Measurements from ENCODE around the gene CD180. TPM values are rescaled to one million over a fixed set of nuclear protein-coding genes. Genes with fewer than 3 reads are reported as not detected.

Gene CD180
- total and polyA plus RNA-seq, 9 of the 15 experiments (the other 6 are each of a cell fraction or from before 2014, with no cell fraction given): 0.01 to 0.07 TPM; not detected in 7

- Histone ChIP-seq H3K79me2 (ENCODE audit: control insufficient read depth, insufficient read depth, low read length) (no peaks in the 10 kb centered on the region), H3K9me1 (ENCODE audit: control insufficient read depth, insufficient read depth, low read length) (no peaks in the 10 kb centered on the region), H2AFZ (ENCODE audit: low read depth, low read length) (no peak overlapping the region), H4K20me1 (replicated peaks; ENCODE audit: control insufficient read depth, insufficient read depth, low read length) (no peaks in the 10 kb centered on the region; the same call in 1 of the 2 replicates), H3K27me3 (ENCODE audit: control insufficient read depth in 2 of 2, insufficient read depth in 2 of 2, low read length in 2 of 2) (peaks cover 9 to 11% of the 10 kb centered on the region in 2 experiments; a peak in 3 of 5 replicates), H3K27ac (ENCODE audit: extremely low read depth, low read depth, low read length) (no peak overlapping the region), H3K9ac (ENCODE audit: insufficient read depth in 1 of 2, low read depth in 2 of 2, low read length in 2 of 2) (no peak overlapping the region), H3K36me3 (ENCODE audit: control insufficient read depth, insufficient read depth, low read length) (no peaks in the 10 kb centered on the region), H3K4me3 (no peak overlapping the region), H3K4me1 (replicated peaks in 1 of 2; ENCODE audit: control insufficient read depth in 2 of 2, insufficient read depth in 2 of 2, low read length in 2 of 2) (no peaks in the 10 kb centered on the region), H3K4me2 (ENCODE audit: insufficient read depth, low read length) (no peak overlapping the region), H3K9me3 (replicated peaks; ENCODE audit: control insufficient read depth, insufficient read depth, low read depth, low read length) (no peaks in the 10 kb centered on the region)
- in situ Hi-C loops (cut with MboI) (no loop called here), intact Hi-C loops (cut with micrococcal nuclease) (no loop called here)
- DNase-seq (ENCODE audit: extremely low read depth in 1 of 4, low spot score in 3 of 4) (no peak), ATAC-seq (no peak), FAIRE-seq (no peak)
- BruUV-seq (replicated peaks): no TSS peak
- TF ChIP-seq CHD2 (IDR thresholded peaks at IDR 0.05; ENCODE audit: low read depth, low read length): no peak
- TF ChIP-seq, protein P1, sequence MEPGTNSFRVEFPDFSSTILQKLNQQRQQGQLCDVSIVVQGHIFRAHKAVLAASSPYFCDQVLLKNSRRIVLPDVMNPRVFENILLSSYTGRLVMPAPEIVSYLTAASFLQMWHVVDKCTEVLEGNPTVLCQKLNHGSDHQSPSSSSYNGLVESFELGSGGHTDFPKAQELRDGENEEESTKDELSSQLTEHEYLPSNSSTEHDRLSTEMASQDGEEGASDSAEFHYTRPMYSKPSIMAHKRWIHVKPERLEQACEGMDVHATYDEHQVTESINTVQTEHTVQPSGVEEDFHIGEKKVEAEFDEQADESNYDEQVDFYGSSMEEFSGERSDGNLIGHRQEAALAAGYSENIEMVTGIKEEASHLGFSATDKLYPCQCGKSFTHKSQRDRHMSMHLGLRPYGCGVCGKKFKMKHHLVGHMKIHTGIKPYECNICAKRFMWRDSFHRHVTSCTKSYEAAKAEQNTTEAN (CRISPR knock-in tag; IDR thresholded peaks at IDR 0.05): no peak
- no peak for TF ChIP-seq FOXK1 (CRISPR knock-in tag; IDR thresholded peaks at IDR 0.05; ENCODE audit: borderline replicate concordance)
- TF ChIP-seq MCM5 (IDR thresholded peaks at IDR 0.05; ENCODE audit: low read depth): no peak
- no peak for TF ChIP-seq NCOA6 (IDR thresholded peaks at IDR 0.05)
- no peak for TF ChIP-seq MBD2 (IDR thresholded peaks at IDR 0.05; ENCODE audit: borderline replicate concordance, low read depth)
- no peak for TF ChIP-seq SMAD2 (IDR thresholded peaks at IDR 0.05; ENCODE audit: low read depth, low read length)
- TF ChIP-seq EWSR1 (IDR thresholded peaks at IDR 0.05; ENCODE audit: borderline replicate concordance, low read depth, partially characterized antibody): no peak
- TF ChIP-seq BACH1 (tag; IDR thresholded peaks at IDR 0.05): no peak
- no peak for TF ChIP-seq ZKSCAN8 (CRISPR knock-in tag; IDR thresholded peaks at IDR 0.05)
- no peak for TF ChIP-seq ZHX1 (conservative IDR thresholded peaks at IDR 0.05; ENCODE audit: low read length)
- no peak for TF ChIP-seq ZNF239 (CRISPR knock-in tag; IDR thresholded peaks at IDR 0.05)
- TF ChIP-seq CHAMP1 (IDR thresholded peaks at IDR 0.05): no peak
- TF ChIP-seq ILF3 (IDR thresholded peaks at IDR 0.05; ENCODE audit: borderline replicate concordance): no peak
- no peak for TF ChIP-seq NFIX (CRISPR knock-in tag; IDR thresholded peaks at IDR 0.05; ENCODE audit: low read depth)
- ChIA-PET POLR2A (no interaction called here), CTCF (ENCODE audit: low intra/inter-chr PET ratio) (no interaction called here)
- WGBS (ENCODE audit: insufficient coverage, low coverage, missing lambda C conversion rate): 6% methylated on average over 5 of the region's 5 CpGs
Observed at GRCh38 chr5:67190861-67191260, 5.7 kb downstream of the CD180 start.

All from K562 (cell line).